ENCODE measurements around the gene CCDC9B.

The CCDC9B gene

GRCh38 chr15:40287505-40287904 is 53.2 kb downstream of the CCDC9B start:
- no peak overlapping the region for H3K9ac ChIP-seq (ENCODE audit: low read length)
- H3K4me2 ChIP-seq (ENCODE audit: low read depth, low read length): no peak overlapping the region
- H3K27me3 ChIP-seq (replicated peaks; ENCODE audit: insufficient read depth, low read length): peaks cover 29% of the 10 kb centered on the region
- DNase-seq: no peak
- H3K27ac ChIP-seq (ENCODE audit: low read length): no peak overlapping the region
- H4K20me1 ChIP-seq (ENCODE audit: insufficient read depth, low read length): no peaks in the 10 kb centered on the region
- H3K4me3 ChIP-seq (ENCODE audit: low read length): no peak overlapping the region
- H3K9me3 ChIP-seq (replicated peaks; ENCODE audit: insufficient read depth, low read length): no peaks in the 10 kb centered on the region
- H3K4me1 ChIP-seq (ENCODE audit: low read length): no peaks in the 10 kb centered on the region
- no peaks in the 10 kb centered on the region for H3K36me3 ChIP-seq (replicated peaks; ENCODE audit: insufficient read depth, low read length)
- H3F3A ChIP-seq (ENCODE audit: insufficient read depth, low read length): no peaks in the 10 kb centered on the region
- H3K79me2 ChIP-seq (ENCODE audit: low read length): no peaks in the 10 kb centered on the region
- H3K9me2 ChIP-seq (replicated peaks; ENCODE audit: insufficient read depth, low read length): no peaks in the 10 kb centered on the region
- TF ChIP-seq, protein P1, sequence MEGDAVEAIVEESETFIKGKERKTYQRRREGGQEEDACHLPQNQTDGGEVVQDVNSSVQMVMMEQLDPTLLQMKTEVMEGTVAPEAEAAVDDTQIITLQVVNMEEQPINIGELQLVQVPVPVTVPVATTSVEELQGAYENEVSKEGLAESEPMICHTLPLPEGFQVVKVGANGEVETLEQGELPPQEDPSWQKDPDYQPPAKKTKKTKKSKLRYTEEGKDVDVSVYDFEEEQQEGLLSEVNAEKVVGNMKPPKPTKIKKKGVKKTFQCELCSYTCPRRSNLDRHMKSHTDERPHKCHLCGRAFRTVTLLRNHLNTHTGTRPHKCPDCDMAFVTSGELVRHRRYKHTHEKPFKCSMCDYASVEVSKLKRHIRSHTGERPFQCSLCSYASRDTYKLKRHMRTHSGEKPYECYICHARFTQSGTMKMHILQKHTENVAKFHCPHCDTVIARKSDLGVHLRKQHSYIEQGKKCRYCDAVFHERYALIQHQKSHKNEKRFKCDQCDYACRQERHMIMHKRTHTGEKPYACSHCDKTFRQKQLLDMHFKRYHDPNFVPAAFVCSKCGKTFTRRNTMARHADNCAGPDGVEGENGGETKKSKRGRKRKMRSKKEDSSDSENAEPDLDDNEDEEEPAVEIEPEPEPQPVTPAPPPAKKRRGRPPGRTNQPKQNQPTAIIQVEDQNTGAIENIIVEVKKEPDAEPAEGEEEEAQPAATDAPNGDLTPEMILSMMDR (IDR thresholded peaks at IDR 0.05; ENCODE audit: low read length): no peak
- TF ChIP-seq EZH2 (optimal IDR thresholded peaks at IDR 0.05; ENCODE audit: low read depth, low read length) (no peak), EZH2phosphoT487 (IDR thresholded peaks at IDR 0.05; ENCODE audit: low read length) (no peak)
- no peak overlapping the region for H2AFZ ChIP-seq (ENCODE audit: low read length)

DNA sequence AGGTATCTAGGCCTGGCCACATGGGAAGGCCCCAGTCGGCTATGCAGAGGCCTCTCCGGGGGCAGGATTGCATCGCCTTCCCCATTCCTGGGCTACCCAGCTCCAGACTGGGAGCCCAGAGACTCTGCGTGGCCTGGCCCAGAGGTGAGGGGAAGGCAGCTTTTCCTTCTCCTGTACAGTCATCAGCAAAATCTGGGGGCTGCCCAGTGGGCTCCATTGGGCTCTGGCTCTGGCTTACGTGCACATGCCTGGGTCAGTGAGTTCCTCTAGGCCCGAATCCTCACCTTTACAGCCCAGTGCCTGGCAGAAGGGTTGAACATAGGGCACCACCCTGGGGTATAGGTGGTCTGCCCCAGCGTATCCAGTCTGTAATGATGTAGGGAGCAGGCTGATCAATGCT is 53.9 kb downstream of the CCDC9B start:
- Histone ChIP-seq H4K20me1 (ENCODE audit: insufficient read depth, low read length) (no peaks in the 10 kb centered on the region), H3K4me2 (ENCODE audit: low read depth, low read length) (no peak overlapping the region), H3K9ac (ENCODE audit: low read length) (no peak overlapping the region), H3K79me2 (ENCODE audit: low read length) (no peaks in the 10 kb centered on the region), H3K9me2 (replicated peaks; ENCODE audit: insufficient read depth, low read length) (no peaks in the 10 kb centered on the region), H3K27ac (ENCODE audit: low read length) (no peak overlapping the region), H3K4me1 (ENCODE audit: low read length) (no peaks in the 10 kb centered on the region), H3K4me3 (ENCODE audit: low read length) (no peak overlapping the region), H2AFZ (ENCODE audit: low read length) (no peak overlapping the region), H3F3A (ENCODE audit: insufficient read depth, low read length) (no peaks in the 10 kb centered on the region), H3K36me3 (replicated peaks; ENCODE audit: insufficient read depth, low read length) (no peaks in the 10 kb centered on the region), H3K27me3 (replicated peaks; ENCODE audit: insufficient read depth, low read length) (peaks cover 27% of the 10 kb centered on the region), H3K9me3 (replicated peaks; ENCODE audit: insufficient read depth, low read length) (no peaks in the 10 kb centered on the region)
- TF ChIP-seq EZH2 (optimal IDR thresholded peaks at IDR 0.05; ENCODE audit: low read depth, low read length) (no peak), EZH2phosphoT487 (IDR thresholded peaks at IDR 0.05; ENCODE audit: low read length) (no peak)
- TF ChIP-seq, protein P1 (IDR thresholded peaks at IDR 0.05; ENCODE audit: low read length): no peak
- DNase-seq: no peak

GRCh38 chr15:40286061-40286532 is 54.6 kb downstream of the CCDC9B start:
- no peaks in the 10 kb centered on the region for H3F3A ChIP-seq (ENCODE audit: insufficient read depth, low read length)
- H3K27me3 ChIP-seq (replicated peaks; ENCODE audit: insufficient read depth, low read length): peaks cover 22% of the 10 kb centered on the region
- no peak overlapping the region for H3K9ac ChIP-seq (ENCODE audit: low read length)
- H3K9me2 ChIP-seq (replicated peaks; ENCODE audit: insufficient read depth, low read length): no peaks in the 10 kb centered on the region
- no peaks in the 10 kb centered on the region for H3K9me3 ChIP-seq (replicated peaks; ENCODE audit: insufficient read depth, low read length)
- H3K4me2 ChIP-seq (ENCODE audit: low read depth, low read length): no peak overlapping the region
- no peaks in the 10 kb centered on the region for H3K79me2 ChIP-seq (ENCODE audit: low read length)
- no peak for DNase-seq
- H3K4me1 ChIP-seq (ENCODE audit: low read length): no peaks in the 10 kb centered on the region
- no peak overlapping the region for H3K27ac ChIP-seq (ENCODE audit: low read length)
- H2AFZ ChIP-seq (ENCODE audit: low read length): no peak overlapping the region
- TF ChIP-seq, protein P1 (IDR thresholded peaks at IDR 0.05; ENCODE audit: low read length): no peak
- TF ChIP-seq EZH2 (optimal IDR thresholded peaks at IDR 0.05; ENCODE audit: low read depth, low read length) (no peak), EZH2phosphoT487 (IDR thresholded peaks at IDR 0.05; ENCODE audit: low read length) (no peak)
- H3K4me3 ChIP-seq (ENCODE audit: low read length): no peak overlapping the region
- no peaks in the 10 kb centered on the region for H4K20me1 ChIP-seq (ENCODE audit: insufficient read depth, low read length)
- H3K36me3 ChIP-seq (replicated peaks; ENCODE audit: insufficient read depth, low read length): no peaks in the 10 kb centered on the region
